Colonic mucosa (tissue), 4 donors: ENCODE data around the gene LIN28B. TPM values are rescaled to one million over a fixed set of nuclear protein-coding genes. Genes with fewer than 3 reads are reported as not detected.

Experiments
- DNase-seq: peaks from one replicate; pipeline ENCODE4 v3.0.0-alpha.2; 2020
- H3K27ac ChIP-seq: fragments of 200-600 bp; one replicate; pipeline ENCODE4 v1.8.0; 2021
- H3K27me3 ChIP-seq: fragments of 200-600 bp; one replicate; pipeline ENCODE4 v1.8.0; 2021
- H3K36me3 ChIP-seq: fragments of 200-600 bp; one replicate; pipeline ENCODE4 v1.8.0; 2021
- H3K4me1 ChIP-seq: fragments of 200-600 bp; one replicate; pipeline ENCODE4 v1.8.0; 2021; ENCODE audit warnings: mild to moderate bottlenecking
- H3K4me3 ChIP-seq: fragments of 200-600 bp; one replicate; pipeline ENCODE4 v1.8.0; 2021
- H3K9ac ChIP-seq, 2 donors: one replicate each; pipeline ENCODE4 v1.7.0; 2013; ENCODE audit warnings: control low read depth in 2 of 2, low read depth in 2 of 2, low read length in 2 of 2
- H3K9me3 ChIP-seq: fragments of 200-600 bp; one replicate; pipeline ENCODE4 v1.8.0; 2021
- CTCF ChIP-seq: fragments of 200-600 bp; IDR thresholded peaks from one replicate; pipeline ENCODE4 v1.8.0; 2022; ENCODE audit warnings: antibody characterized with exemption, mild to moderate bottlenecking
- intact Hi-C: fragments of 100-400 bp; cut with DNase I; formaldehyde crosslinking; loops from one replicate; pipeline ENCODE4 v1.14.1; 2022
- total RNA-seq, 2 donors: library from RNA; stranded (reverse); fragmentation: NEBNext Ultra II Directional in 1 of 2; extraction: Animal tissue kit (Norgen Biotek cat#: 25700) in 1 of 2; gene quantifications; one replicate each; pipeline ENCODE4 v1.2.1, GENCODE V29; 2021
- donor health status: healthy.
- donor health status: DM: no; HTN: no; CAD: no.
- donor health status: DM: no; HTN: no; CAD: no.

LIN28B gene
- total RNA-seq, 2 donors from 2014 or later, result 0.12 TPM; not detected in 1

- Histone ChIP-seq H3K4me3 (no peak overlapping the region), H3K27ac (no peak overlapping the region), H3K36me3 (no peaks in the 10 kb centered on the region), H3K9ac (no peak overlapping the region), H3K9me3 (no peaks in the 10 kb centered on the region), H3K27me3 (no peaks in the 10 kb centered on the region), H3K4me1 (no peaks in the 10 kb centered on the region)
- no peak for TF ChIP-seq CTCF
- intact Hi-C loops, result no loop called here
- no peak for DNase-seq
Observed at GRCh38 chr6:105058846-105059245, 101.9 kb downstream of the LIN28B start.

- no peak for TF ChIP-seq CTCF
Observed at GRCh38 chr6:105066233-105066632, 109.3 kb downstream of the LIN28B start.

GRCh38 chr6:105066836-105067235, 109.9 kb downstream of the LIN28B start:
- no peaks in the 10 kb centered on the region for H3K36me3 ChIP-seq
- intact Hi-C loops, result no loop called here
- H3K27ac ChIP-seq, result no peak overlapping the region
- H3K27me3 ChIP-seq, result no peaks in the 10 kb centered on the region
- H3K9me3 ChIP-seq, result no peaks in the 10 kb centered on the region
- no peak overlapping the region for H3K9ac ChIP-seq
- no peak overlapping the region for H3K4me3 ChIP-seq
- TF ChIP-seq CTCF, result no peak
- no peak for DNase-seq
- no peaks in the 10 kb centered on the region for H3K4me1 ChIP-seq

More at GRCh38 chr6:105066233-105066632, 109.3 kb downstream of the LIN28B start:
- no peaks in the 10 kb centered on the region for H3K4me1 ChIP-seq
- no peak overlapping the region for H3K4me3 ChIP-seq
- intact Hi-C loops, result no loop called here
- no peak overlapping the region for H3K27ac ChIP-seq
- no peaks in the 10 kb centered on the region for H3K36me3 ChIP-seq
- no peak for DNase-seq
- no peaks in the 10 kb centered on the region for H3K27me3 ChIP-seq
- no peaks in the 10 kb centered on the region for H3K9me3 ChIP-seq
- H3K9ac ChIP-seq, result no peak overlapping the region

GRCh38 chr6:105067329-105067728, 110.4 kb downstream of the LIN28B start:
- DNase-seq, result no peak
- H3K36me3 ChIP-seq, result no peaks in the 10 kb centered on the region
- intact Hi-C loops, result no loop called here
- no peaks in the 10 kb centered on the region for H3K27me3 ChIP-seq
- H3K27ac ChIP-seq, result no peak overlapping the region
- H3K9ac ChIP-seq, result no peak overlapping the region
- H3K4me3 ChIP-seq, result no peak overlapping the region
- TF ChIP-seq CTCF, result no peak
- no peaks in the 10 kb centered on the region for H3K9me3 ChIP-seq
- no peaks in the 10 kb centered on the region for H3K4me1 ChIP-seq

GRCh38 chr6:105068407-105068806, 111.5 kb downstream of the LIN28B start:
- Histone ChIP-seq H3K36me3 (no peaks in the 10 kb centered on the region), H3K4me3 (no peak overlapping the region), H3K4me1 (no peaks in the 10 kb centered on the region), H3K9me3 (no peaks in the 10 kb centered on the region), H3K27me3 (no peaks in the 10 kb centered on the region), H3K27ac (no peak overlapping the region), H3K9ac (no peak overlapping the region)
- no peak for DNase-seq
- TF ChIP-seq CTCF, result no peak
- intact Hi-C loops, result no loop called here
